ENCODE data around the gene GABBR1. TPM values are rescaled to one million over a fixed set of nuclear protein-coding genes. Genes with fewer than 3 reads are reported as not detected.

Gene GABBR1
- total and polyA plus RNA-seq, 2 of the 13 experiments (the other 11 are each of a cell fraction or from before 2014, with no cell fraction given), result 0.07 to 0.37 TPM

- Histone ChIP-seq H4K20me1 (ENCODE audit: insufficient read depth, low read length) (no peaks in the 10 kb centered on the region; the same call in 1 of the 2 replicates), H3K4me1 (ENCODE audit: insufficient read depth, low read length) (peaks cover 22% of the 10 kb centered on the region), H3K36me3 (replicated peaks in 1 of 2; ENCODE audit: control insufficient read depth in 1 of 2, insufficient read depth in 2 of 2, low read length in 2 of 2) (no peaks in the 10 kb centered on the region), H3K79me2 (ENCODE audit: insufficient read depth, low read length) (no peaks in the 10 kb centered on the region), H3K4me2 (ENCODE audit: low read depth, low read length) (peak overlapping the region; percentile 63), H2AFZ (ENCODE audit: low read length) (no peak overlapping the region), H3K9ac (ENCODE audit: insufficient read depth, low read depth, low read length) (no peak overlapping the region), H3K27me3 (ENCODE audit: control insufficient read depth in 1 of 2, insufficient read depth in 2 of 2, low read length in 2 of 2) (peaks cover 0 to 55% of the 10 kb centered on the region in 2 experiments), H3K4me3 (replicated peaks in 1 of 3; ENCODE audit: insufficient read depth in 1 of 3, low read depth in 2 of 3, low read length in 3 of 3) (peak overlapping the region; percentile 56 to 74 (median 65); a peak in 4 of 6 replicates), H3K27ac (ENCODE audit: extremely low read length, insufficient read depth, low read length) (no peak overlapping the region), H3K9me3 (ENCODE audit: low read length) (no peaks in the 10 kb centered on the region)
- ChIA-PET CTCF (ENCODE audit: low intra/inter-chr PET ratio, low total read pairs) (no interaction called here), POLR2A (interaction anchor here (0.8 to 1.1 kb wide), 2 partner anchors 14 to 710 kb away, joined by 3 to 4 read pairs; partner anchors contain the start of gene TRIM27)
- no TSS peak for BruUV-seq (replicated peaks)
- intact Hi-C loops (cut with micrococcal nuclease; ENCODE audit: unreplicated experiment) (no loop called here), in situ Hi-C loops (cut with HindIII; ENCODE audit: extremely low pct_ligation_motif_present, low pct_unique_long_range_greater_than_20kb) (no loop called here)
- FAIRE-seq, result no peak
- TF ChIP-seq ZNF552 (CRISPR knock-in tag; IDR thresholded peaks at IDR 0.05; ENCODE audit: borderline replicate concordance), result no peak
- TF ChIP-seq NFYC (CRISPR knock-in tag; IDR thresholded peaks at IDR 0.05), result no peak
- peak; percentile 13 for TF ChIP-seq ZNF407 (CRISPR knock-in tag; IDR thresholded peaks at IDR 0.05; ENCODE audit: not compliant biosample characterization)
- 27% methylated on average over 9 of the region's 9 CpGs for WGBS (ENCODE audit: low lambda C conversion rate)
- DNase-seq (ENCODE audit: low spot score), result no peak
- ATAC-seq, result peak; percentile 10
These were observed 537 bp upstream of the GABBR1 start for GRCh38 chr6:29633534-29633905.
